ENCODE data around the gene SHROOM1. TPM values are rescaled to one million over a fixed set of nuclear protein-coding genes. Genes with fewer than 3 reads are reported as not detected.
A peak's percentile ranks its signal among the peaks of the same experiment; 100 is the strongest.

The SHROOM1 gene
- total RNA-seq, 1 donor from 2014 or later = 6.5 TPM

- Mint-ChIP-seq H3K27ac (ENCODE audit: unreplicated experiment) (no peak overlapping the region), H3K9me3 (no peaks in the 10 kb centered on the region), H3K36me3 (ENCODE audit: low read depth) (no peaks in the 10 kb centered on the region), H3K4me3 (peak overlapping the region; percentile 41), H3K4me1 (peaks cover 23% of the 10 kb centered on the region), H3K27me3 (ENCODE audit: low read depth) (peaks cover 66% of the 10 kb centered on the region)
- no peak for TF ChIP-seq CTCF (conservative IDR thresholded peaks at IDR 0.05)
- no peak for DNase-seq (ENCODE audit: low read depth, low spot score)
Measured at GRCh38 chr5:132826424-132827082, 3.9 kb downstream of the SHROOM1 start.

- H3K27me3 Mint-ChIP-seq (ENCODE audit: low read depth) = peaks cover 60% of the 10 kb centered on the region
- TF ChIP-seq CTCF (conservative IDR thresholded peaks at IDR 0.05) = no peak
- no peaks in the 10 kb centered on the region for H3K36me3 Mint-ChIP-seq (ENCODE audit: low read depth)
- H3K4me3 Mint-ChIP-seq = no peak overlapping the region
- no peaks in the 10 kb centered on the region for H3K9me3 Mint-ChIP-seq
- DNase-seq (ENCODE audit: low read depth, low spot score) = no peak
- H3K27ac Mint-ChIP-seq (ENCODE audit: unreplicated experiment) = no peak overlapping the region
- peaks cover 23% of the 10 kb centered on the region for H3K4me1 Mint-ChIP-seq
Measured at GRCh38 chr5:132825834-132826391, 4.5 kb downstream of the SHROOM1 start.

GRCh38 chr5:132825033-132825833, 5.2 kb downstream of the SHROOM1 start:
- Mint-ChIP-seq H3K4me1 (peaks cover 29% of the 10 kb centered on the region), H3K36me3 (ENCODE audit: low read depth) (no peaks in the 10 kb centered on the region), H3K27me3 (ENCODE audit: low read depth) (peaks cover 60% of the 10 kb centered on the region), H3K4me3 (peak overlapping the region; percentile 49), H3K9me3 (no peaks in the 10 kb centered on the region), H3K27ac (ENCODE audit: unreplicated experiment) (no peak overlapping the region)
- no peak for DNase-seq (ENCODE audit: low read depth, low spot score)
- TF ChIP-seq CTCF (conservative IDR thresholded peaks at IDR 0.05) = no peak

DNA sequence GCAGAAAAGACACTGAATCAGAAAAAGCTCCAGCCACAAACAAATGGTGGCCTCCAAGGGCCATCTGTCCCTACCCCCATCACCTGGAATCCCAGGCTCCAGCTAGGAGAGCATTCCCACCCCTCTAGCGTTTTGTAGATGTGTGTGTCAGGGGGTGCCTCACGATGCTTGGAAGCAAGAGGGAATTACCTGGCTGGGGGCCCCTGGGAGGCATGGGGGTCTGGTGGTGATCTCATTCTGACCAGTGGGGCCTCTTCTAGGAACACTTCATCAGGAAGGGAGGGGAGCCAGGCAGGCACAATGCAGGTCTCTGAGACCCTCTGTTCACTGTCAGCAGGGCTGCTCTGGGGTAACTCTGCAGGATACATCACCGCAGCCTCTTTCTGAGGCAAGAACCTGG, 6.0 kb downstream of the SHROOM1 start:
- no peak for TF ChIP-seq CTCF (conservative IDR thresholded peaks at IDR 0.05)
- peaks cover 57% of the 10 kb centered on the region for H3K27me3 Mint-ChIP-seq (ENCODE audit: low read depth)

DNA sequence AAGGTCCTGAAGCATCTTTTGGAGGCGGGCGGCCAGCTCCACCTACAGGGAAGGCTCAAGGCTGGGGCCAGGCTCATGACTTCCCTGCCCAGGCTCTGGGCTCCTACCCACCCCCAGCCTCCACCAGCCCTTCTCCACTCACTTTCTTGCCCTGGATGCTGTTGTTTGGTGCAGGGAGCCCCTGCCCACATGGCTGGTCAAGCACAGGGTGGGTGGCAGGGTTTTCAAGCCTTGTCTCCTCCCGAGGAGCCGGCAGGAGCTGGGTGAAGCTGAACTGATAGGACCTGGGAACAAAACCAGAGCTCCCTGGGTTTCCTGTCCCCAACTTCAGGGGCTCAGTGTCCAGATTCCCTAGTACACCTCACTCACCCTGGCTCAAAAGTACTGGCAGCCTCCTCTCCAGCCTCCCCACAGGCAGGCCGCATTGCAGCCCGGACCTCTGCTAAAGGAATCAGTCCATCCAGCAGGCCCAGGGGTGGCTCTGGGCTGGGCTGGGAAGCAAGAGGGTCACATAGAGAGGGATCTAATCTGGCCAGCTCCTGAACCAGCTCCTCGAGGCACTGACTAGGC, 6.9 kb downstream of the SHROOM1 start:
- TF ChIP-seq CTCF (conservative IDR thresholded peaks at IDR 0.05) = no peak
- peaks cover 57% of the 10 kb centered on the region for H3K27me3 Mint-ChIP-seq (ENCODE audit: low read depth)
- H3K27ac Mint-ChIP-seq (ENCODE audit: unreplicated experiment) = no peak overlapping the region
- H3K36me3 Mint-ChIP-seq (ENCODE audit: low read depth) = no peaks in the 10 kb centered on the region
- H3K9me3 Mint-ChIP-seq = no peaks in the 10 kb centered on the region
- peak overlapping the region; percentile 57 for H3K4me3 Mint-ChIP-seq
- peaks cover 27% of the 10 kb centered on the region for H3K4me1 Mint-ChIP-seq
- no peak for DNase-seq (ENCODE audit: low read depth, low spot score)

More for the DNA sequence above, 6.0 kb downstream of the SHROOM1 start:
- Mint-ChIP-seq H3K4me3 (no peak overlapping the region), H3K4me1 (peaks cover 32% of the 10 kb centered on the region), H3K27ac (ENCODE audit: unreplicated experiment) (no peak overlapping the region), H3K36me3 (ENCODE audit: low read depth) (no peaks in the 10 kb centered on the region), H3K9me3 (no peaks in the 10 kb centered on the region)
- no peak for DNase-seq (ENCODE audit: low read depth, low spot score)
